Upper lobe of left lung (tissue), 6 donors: ENCODE measurements around the gene AXIN1. TPM values are rescaled to one million over a fixed set of nuclear protein-coding genes. Genes with fewer than 3 reads are reported as not detected.

Source experiments
- ATAC-seq, 2 donors: fragments of 200-7000 bp; cut with Tn5 transposase; one replicate each; pipeline ENCODE4 v1.9.1; 2022; ENCODE audit warnings: mild to moderate bottlenecking in 2 of 2, moderate library complexity in 2 of 2; ENCODE audit not compliant: low FRiP score in 2 of 2
- DNase-seq, 2 donors: peaks; one replicate each; pipeline ENCODE4 v3.0.0-alpha.2; 2019 to 2020
- H3K27ac ChIP-seq, 4 donors: fragments of 200-600 bp; sonication (generic); one replicate each; pipeline ENCODE4 v1.5.1; 2016 to 2019
- H3K27me3 ChIP-seq, 4 donors: fragments of 200-600 bp; sonication (generic); one replicate each; pipeline ENCODE4 v1.5.1; 2017 to 2019
- H3K36me3 ChIP-seq, 4 donors: fragments of 200-600 bp; sonication (generic); one replicate each; pipeline ENCODE4 v1.5.1; 2016 to 2019
- H3K4me1 ChIP-seq, 4 donors: fragments of 200-600 bp; sonication (generic); one replicate each; pipeline ENCODE4 v1.5.1; 2018 to 2019
- H3K4me3 ChIP-seq, 4 donors: fragments of 200-600 bp; sonication (generic); one replicate each; pipeline ENCODE4 v1.5.1; 2017 to 2019; ENCODE audit warnings: mild to moderate bottlenecking in 2 of 4, moderate library complexity in 1 of 4
- H3K9me3 ChIP-seq, 4 donors: fragments of 200-600 bp; sonication (generic); one replicate each; pipeline ENCODE4 v1.5.1; 2018 to 2019
- EP300 ChIP-seq, 4 donors: sonication (generic); formaldehyde crosslinking; IDR thresholded peaks; one replicate each; pipeline ENCODE4 v1.5.1; 2017; ENCODE audit warnings: antibody characterized with exemption in 4 of 4, control low read depth in 2 of 4
- POLR2A ChIP-seq, 4 donors: fragments of 450-650 bp; IDR thresholded peaks; one replicate each; pipeline ENCODE4 v1.5.1; 2016 to 2017; ENCODE audit warnings: antibody characterized with exemption in 4 of 4, mild to moderate bottlenecking in 2 of 4
- POLR2AphosphoS5 ChIP-seq, 2 donors: sonication (generic); formaldehyde crosslinking; IDR thresholded peaks; one replicate each; pipeline ENCODE4 v1.5.1; 2017; ENCODE audit warnings: antibody characterized with exemption in 2 of 2
- WGBS, 2 donors: methylation state at CpG; one replicate each; pipeline ENCODE4 v1.1.5; 2017 to 2018; 5-methylcytosine and 5-hydroxymethylcytosine counted together
- total RNA-seq, 6 donors: library from RNA; depleted of rRNA in 4 of 6; stranded (reverse); fragments of >200 nt in 4 of 6; gene quantifications; one replicate each; pipeline versions ENCODE4 v1.1.0 to v1.2.1, GENCODE V29; 2016 to 2021
- TF ChIP-seq, protein P1 (sequence below), 6 experiments: fragments of 450-650 bp in 4 of 6; fragments of 200-600 bp in 2 of 6; sonication (generic) in 2 of 6; IDR thresholded peaks; one replicate each; pipeline ENCODE4 v1.5.1; 2016 to 2019; ENCODE audit warnings: antibody characterized with exemption in 6 of 6
- donor health status: DM: no; HTN: no; CAD: no; lungs with moderate emphysema.
- donor health status: DM: no; HTN: yes; CAD: no; lungs with severe emphysema.

AXIN1 gene
- total RNA-seq, 6 donors from 2014 or later, result 26.8 to 45.9 (median 31.9) TPM

DNA sequence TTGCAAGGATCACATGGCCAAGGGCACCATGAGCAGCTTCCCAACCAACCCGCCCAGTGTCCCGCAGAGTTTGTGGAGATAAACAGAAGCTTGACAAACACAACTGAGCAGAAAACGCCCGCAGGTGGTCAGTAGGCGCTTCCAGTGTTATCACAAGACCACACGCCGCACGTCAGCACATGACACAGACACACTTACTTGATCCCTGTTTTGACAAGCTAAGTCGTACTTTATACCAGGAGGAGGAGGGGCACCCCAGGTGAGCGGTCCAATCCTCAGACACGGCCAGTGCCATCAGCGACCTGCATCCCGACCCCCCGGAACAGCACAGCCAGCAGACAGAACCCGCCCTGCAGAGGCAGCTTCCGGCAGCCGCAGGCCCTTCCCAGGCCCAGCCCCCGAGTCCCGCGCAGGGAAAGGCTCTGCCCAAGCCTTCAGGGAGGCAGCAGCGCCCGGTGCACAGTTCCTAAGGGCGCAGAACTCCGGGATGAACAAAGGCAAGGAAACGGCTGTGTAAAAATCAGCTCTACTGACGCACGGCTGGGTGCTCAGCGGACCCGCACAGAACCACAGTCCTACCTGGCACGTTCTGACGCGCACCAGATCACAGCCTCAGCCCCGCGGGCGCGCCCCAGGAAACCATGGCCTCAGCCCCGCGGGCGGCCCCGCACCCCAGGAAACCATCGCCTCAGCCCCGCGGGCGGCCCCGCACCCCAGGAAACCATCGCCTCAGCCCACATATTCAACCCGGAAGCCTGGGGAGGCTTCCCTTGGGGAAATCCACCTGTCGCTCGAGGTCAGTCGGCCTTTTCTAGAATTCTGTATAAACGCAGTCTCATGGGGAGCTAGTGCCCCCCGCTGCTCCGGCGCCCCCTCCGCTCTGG is 27.8 kb downstream of the AXIN1 start:
- Histone ChIP-seq H3K4me3 (peak overlapping the region in 3 of 4 donors; percentile 25 to 36 (median 35)), H3K36me3 (no peaks in the 10 kb centered on the region), H3K27me3 (no peaks in the 10 kb centered on the region), H3K27ac (peak overlapping the region; percentile 19 to 88 (median 50)), H3K4me1 (peaks cover 38 to 59% (median 47%) of the 10 kb centered on the region in 4 donors), H3K9me3 (no peaks in the 10 kb centered on the region)
- DNase-seq (peak in 1 of 2 donors; percentile 89), ATAC-seq (no peak)
- WGBS, 2 donors, result 41 to 53% methylated on average over 38 to 51 of the region's 55 CpGs
- TF ChIP-seq, protein P1, sequence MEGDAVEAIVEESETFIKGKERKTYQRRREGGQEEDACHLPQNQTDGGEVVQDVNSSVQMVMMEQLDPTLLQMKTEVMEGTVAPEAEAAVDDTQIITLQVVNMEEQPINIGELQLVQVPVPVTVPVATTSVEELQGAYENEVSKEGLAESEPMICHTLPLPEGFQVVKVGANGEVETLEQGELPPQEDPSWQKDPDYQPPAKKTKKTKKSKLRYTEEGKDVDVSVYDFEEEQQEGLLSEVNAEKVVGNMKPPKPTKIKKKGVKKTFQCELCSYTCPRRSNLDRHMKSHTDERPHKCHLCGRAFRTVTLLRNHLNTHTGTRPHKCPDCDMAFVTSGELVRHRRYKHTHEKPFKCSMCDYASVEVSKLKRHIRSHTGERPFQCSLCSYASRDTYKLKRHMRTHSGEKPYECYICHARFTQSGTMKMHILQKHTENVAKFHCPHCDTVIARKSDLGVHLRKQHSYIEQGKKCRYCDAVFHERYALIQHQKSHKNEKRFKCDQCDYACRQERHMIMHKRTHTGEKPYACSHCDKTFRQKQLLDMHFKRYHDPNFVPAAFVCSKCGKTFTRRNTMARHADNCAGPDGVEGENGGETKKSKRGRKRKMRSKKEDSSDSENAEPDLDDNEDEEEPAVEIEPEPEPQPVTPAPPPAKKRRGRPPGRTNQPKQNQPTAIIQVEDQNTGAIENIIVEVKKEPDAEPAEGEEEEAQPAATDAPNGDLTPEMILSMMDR (IDR thresholded peaks at IDR 0.05), result no peak
- no peak for TF ChIP-seq EP300 (IDR thresholded peaks at IDR 0.05)
- TF ChIP-seq POLR2A (IDR thresholded peaks at IDR 0.05), result no peak
- no peak for TF ChIP-seq POLR2AphosphoS5 (IDR thresholded peaks at IDR 0.05)

DNA sequence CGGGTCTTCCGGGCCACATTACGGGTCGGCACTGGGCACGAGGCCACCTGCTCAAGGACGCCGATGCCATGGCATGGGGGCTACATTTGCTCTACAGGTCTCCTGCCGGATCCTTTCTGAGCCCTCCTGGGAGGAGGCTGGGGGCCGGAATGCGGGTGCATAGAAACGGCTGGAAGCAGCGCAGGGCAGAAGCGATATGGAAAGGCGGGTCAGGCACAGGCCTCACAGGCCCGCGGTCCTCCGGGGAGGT is 28.4 kb downstream of the AXIN1 start:
- Histone ChIP-seq H3K4me3 (no peak overlapping the region), H3K4me1 (peaks cover 38 to 59% (median 47%) of the 10 kb centered on the region in 4 donors), H3K9me3 (no peaks in the 10 kb centered on the region), H3K27ac (peak overlapping the region in 2 of 4 donors; percentile 72 to 88), H3K27me3 (no peaks in the 10 kb centered on the region), H3K36me3 (peaks cover 0 to under 1% (median under 1%) of the 10 kb centered on the region in 4 donors)
- DNase-seq (no peak), ATAC-seq (no peak)
- 90% methylated on average over 15 to 17 of the region's 17 CpGs for WGBS, 2 donors
- TF ChIP-seq POLR2AphosphoS5 (IDR thresholded peaks at IDR 0.05) (no peak), EP300 (IDR thresholded peaks at IDR 0.05) (no peak), POLR2A (IDR thresholded peaks at IDR 0.05) (no peak)
- TF ChIP-seq, protein P1 (IDR thresholded peaks at IDR 0.05), result no peak

DNA sequence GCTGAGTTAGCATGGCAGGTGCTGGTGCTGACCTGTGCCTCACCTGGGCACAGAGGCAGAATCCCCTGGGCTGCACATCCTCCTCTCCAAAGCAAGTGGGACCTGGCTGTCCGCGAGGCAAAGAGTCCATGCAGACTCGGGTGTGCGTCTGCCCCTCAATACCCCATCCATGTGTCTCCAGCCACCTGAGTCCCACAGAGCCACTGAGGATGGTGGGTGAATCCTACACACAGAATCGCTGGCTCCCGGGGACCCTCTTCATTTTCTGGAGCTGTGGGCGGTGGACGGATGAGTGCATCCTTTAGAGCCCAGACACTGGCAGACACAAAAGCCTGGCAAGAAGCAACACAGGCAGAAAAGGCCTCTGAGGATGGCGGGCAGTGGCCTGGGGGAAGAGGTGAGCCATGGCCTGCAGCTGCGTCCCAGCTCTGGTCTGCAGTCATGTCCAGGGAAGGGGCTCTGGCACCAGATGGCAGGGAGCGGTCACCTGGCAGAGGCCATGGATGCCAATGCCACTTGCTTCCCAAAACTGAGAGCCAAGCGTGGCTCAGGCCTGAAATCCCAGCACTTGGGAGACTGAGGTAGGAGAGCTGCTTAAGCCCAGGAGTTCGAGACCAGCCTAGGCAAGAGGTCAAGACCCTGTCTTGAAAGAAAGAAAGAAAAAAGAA is 29.9 kb downstream of the AXIN1 start:
- no peak overlapping the region for H3K27ac ChIP-seq
- no peaks in the 10 kb centered on the region for H3K9me3 ChIP-seq
- no peak overlapping the region for H3K4me3 ChIP-seq
- 96 to 97% methylated on average over 12 to 13 of the region's 13 CpGs for WGBS, 2 donors
- TF ChIP-seq, protein P1 (IDR thresholded peaks at IDR 0.05), result no peak
- no peak for TF ChIP-seq POLR2A (IDR thresholded peaks at IDR 0.05)
- no peak for TF ChIP-seq EP300 (IDR thresholded peaks at IDR 0.05)
- TF ChIP-seq POLR2AphosphoS5 (IDR thresholded peaks at IDR 0.05), result no peak
- DNase-seq (no peak), ATAC-seq (no peak)
- peaks cover 26 to 48% (median 35%) of the 10 kb centered on the region in 4 donors for H3K4me1 ChIP-seq
- H3K36me3 ChIP-seq, result peaks cover 5 to 13% (median 9%) of the 10 kb centered on the region in 4 donors
- no peaks in the 10 kb centered on the region for H3K27me3 ChIP-seq

DNA sequence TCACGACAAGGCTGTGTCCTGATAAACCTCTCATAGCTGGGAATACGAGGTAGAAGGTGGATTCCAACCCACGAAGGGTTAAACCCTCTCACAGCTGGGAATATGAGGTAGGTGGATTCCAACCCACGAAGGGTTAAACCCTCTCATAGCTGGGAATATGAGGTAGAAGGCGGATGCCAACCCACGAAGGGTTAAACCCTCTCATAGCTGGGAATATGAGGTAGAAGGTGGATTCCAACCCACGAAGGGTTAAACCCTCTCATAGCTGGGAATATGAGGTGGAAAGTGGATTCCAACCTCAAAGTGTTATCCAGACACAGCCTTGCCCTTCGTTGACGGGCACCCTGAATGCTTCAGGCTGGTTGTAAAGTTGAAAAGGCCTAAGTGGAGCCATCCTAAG is 31.0 kb downstream of the AXIN1 start:
- no peaks in the 10 kb centered on the region for H3K9me3 ChIP-seq
- ATAC-seq, result no peak
- peaks cover 16 to 37% (median 24%) of the 10 kb centered on the region in 4 donors for H3K4me1 ChIP-seq
- no peak for DNase-seq
- TF ChIP-seq POLR2AphosphoS5 (IDR thresholded peaks at IDR 0.05) (no peak), EP300 (IDR thresholded peaks at IDR 0.05) (no peak), POLR2A (IDR thresholded peaks at IDR 0.05) (no peak)
- H3K4me3 ChIP-seq, result no peak overlapping the region
- H3K27me3 ChIP-seq, result no peaks in the 10 kb centered on the region
- H3K36me3 ChIP-seq, result peaks cover 5 to 13% (median 9%) of the 10 kb centered on the region in 4 donors
- WGBS, 2 donors, result 79 to 86% methylated on average over 9 of the region's 9 CpGs
- peak overlapping the region in 2 of 4 donors; percentile 16 to 17 for H3K27ac ChIP-seq

DNA sequence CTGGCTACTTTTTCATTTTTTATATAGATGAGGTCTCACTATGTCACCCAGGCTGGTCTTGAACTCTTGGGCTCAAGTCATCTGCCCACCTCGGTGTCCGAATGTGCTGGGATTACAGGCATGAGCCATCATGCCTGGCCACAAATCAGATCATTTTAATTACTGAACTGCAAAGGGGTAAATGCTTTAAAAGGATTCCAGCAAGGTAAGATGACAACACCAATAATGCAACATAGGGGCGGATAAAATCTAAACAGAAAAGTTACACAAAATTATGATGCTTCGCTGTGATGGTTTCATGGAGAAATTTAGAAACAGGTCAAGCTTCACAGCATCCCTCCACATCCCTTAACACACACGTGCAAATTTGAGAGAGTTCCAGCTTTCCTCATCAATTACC is 32.3 kb downstream of the AXIN1 start:
- no peak for ATAC-seq
- Histone ChIP-seq H3K4me1 (peaks cover 2 to 24% (median 11%) of the 10 kb centered on the region in 4 donors), H3K27me3 (no peaks in the 10 kb centered on the region), H3K36me3 (peaks cover 5 to 13% (median 9%) of the 10 kb centered on the region in 4 donors), H3K27ac (no peak overlapping the region), H3K4me3 (no peak overlapping the region), H3K9me3 (no peaks in the 10 kb centered on the region)
- WGBS, 2 donors, result 94 to 96% methylated on average over 5 of the region's 5 CpGs
- DNase-seq, result no peak
- TF ChIP-seq POLR2A (IDR thresholded peaks at IDR 0.05), result no peak
- TF ChIP-seq POLR2AphosphoS5 (IDR thresholded peaks at IDR 0.05), result no peak
- TF ChIP-seq, protein P1 (IDR thresholded peaks at IDR 0.05), result no peak
- no peak for TF ChIP-seq EP300 (IDR thresholded peaks at IDR 0.05)
